GM19468 (cell line): ENCODE measurements around the gene STX3.

Source experiments
- ATAC-seq: cut with Tn5 transposase; IDR thresholded peaks from one replicate; pipeline ENCODE4 v1.9.1; 2021; ENCODE audit warnings: mild to moderate bottlenecking, moderate library complexity, moderate number of reproducible peaks; ENCODE audit not compliant: unreplicated experiment; ENCODE audit errors: extremely low read depth

STX3 gene

DNA sequence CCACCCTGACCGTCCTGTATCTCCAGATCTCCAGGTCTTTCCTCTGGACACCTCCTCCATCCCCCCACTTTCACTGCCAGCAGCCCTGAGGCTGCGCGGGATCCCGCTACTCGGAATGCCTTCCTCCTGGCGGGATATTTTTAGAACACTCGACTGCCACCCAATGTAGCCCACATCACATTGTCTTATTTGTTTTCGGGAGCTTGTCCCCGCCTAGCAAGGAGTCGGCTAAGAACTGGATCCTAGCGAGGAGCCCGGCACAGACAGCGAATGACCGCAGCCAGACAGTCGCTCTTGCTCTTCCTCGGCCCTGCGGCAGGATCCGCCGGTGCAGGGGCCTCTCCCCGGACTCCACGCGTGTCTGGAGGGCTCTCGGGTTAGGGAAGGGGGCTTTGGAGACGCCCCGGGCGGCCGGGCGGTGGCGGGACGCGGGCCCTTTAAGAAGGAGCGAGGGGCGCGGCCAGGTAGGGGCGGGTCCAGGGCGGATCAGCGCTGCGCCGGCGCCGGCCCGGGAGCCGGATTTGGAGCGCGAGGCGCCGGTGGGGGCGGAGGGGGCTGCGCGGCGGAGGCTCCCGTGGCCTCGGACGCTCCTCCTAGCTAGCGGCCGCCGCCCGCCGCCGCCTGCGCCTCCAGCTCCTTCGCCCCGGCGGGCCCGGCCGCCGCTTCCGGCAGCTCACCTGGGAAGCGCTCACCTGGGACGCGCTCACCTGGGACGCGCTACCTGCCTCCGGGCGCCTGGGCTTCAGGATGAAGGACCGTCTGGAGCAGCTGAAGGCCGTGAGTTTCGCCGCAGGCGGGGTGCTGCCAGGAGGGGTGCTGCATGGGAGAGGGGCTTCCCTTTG is at the start of gene STX3:
Gene STX3, plus strand, starts transcription at position 518 of the 842 bp plus-strand sequence. Its CDS starts 230 bp downstream, at position 748.
- ATAC-seq, result peak; percentile 31

DNA sequence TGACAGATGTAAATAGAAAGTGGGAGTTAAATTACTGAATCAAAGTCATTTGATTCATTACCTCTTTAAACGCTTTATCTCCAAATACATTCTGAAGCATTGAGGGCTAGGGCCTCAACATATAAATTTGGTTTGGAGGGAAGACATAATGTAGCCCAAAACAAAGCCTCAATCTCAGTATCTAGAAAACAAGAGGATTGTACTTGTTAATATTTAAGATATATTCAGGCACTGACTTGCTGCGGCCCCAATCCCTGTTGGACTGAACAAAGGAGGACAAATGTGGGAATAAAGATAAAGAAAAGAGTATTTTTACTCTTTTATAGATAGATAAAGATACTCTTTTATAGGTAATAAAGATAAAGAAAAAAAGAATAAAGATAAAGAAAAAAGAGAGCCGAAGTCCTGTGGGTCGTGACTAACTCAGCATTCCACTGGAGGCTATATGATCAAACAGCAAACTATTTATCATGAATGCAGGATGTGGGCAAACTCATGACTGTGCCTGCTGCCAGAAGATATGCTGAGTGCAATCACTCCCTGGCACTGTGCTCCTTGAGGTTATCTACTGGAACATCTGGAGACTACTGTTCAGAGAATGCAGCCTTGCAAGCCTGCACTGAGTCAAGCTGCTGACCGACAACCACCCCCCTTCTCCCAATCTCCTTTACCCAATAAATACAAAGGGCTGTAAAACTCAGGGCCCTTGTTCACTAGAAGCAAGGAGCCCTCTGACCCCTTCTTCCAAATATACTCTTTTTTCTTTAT is 48.5 kb upstream of the STX3 start:
- ATAC-seq, result no peak

DNA sequence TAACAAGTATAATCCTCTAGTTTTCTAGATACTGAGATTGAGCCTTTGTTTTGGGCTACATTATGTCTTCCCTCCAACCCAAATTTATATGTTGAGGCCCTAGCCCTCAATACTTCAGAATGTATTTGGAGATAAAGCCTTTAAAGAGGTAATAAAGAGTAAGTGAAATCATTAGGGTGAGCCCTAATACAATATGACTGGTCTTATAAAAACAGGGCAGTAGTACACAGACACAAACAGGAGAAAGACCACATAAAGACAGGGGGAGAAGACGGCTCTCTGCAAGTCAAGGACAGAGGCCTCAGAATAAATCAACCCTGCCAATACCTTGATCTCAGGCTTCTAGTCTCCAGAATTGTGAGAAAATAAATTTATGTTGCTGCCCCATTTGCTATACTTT is 47.8 kb upstream of the STX3 start:
- no peak for ATAC-seq

DNA sequence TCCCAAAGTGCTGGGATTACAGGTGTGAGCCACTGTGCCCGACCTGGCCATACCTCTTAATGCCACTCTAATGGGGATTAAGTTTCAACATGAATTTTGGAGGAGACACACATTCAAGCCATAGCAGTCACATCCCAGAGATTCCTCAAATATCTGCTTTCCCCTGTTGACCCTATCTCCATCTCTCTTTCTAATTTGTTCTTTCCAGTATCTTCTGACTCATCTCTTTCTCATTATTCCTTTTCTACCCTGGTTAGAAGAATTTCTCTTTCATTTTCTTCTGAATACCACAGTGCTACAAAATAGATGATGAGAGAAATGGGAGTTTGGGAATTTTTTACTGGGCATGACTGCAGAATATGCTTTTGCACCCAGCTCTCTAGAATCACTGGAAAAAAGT is 46.6 kb upstream of the STX3 start:
- ATAC-seq, result no peak

DNA sequence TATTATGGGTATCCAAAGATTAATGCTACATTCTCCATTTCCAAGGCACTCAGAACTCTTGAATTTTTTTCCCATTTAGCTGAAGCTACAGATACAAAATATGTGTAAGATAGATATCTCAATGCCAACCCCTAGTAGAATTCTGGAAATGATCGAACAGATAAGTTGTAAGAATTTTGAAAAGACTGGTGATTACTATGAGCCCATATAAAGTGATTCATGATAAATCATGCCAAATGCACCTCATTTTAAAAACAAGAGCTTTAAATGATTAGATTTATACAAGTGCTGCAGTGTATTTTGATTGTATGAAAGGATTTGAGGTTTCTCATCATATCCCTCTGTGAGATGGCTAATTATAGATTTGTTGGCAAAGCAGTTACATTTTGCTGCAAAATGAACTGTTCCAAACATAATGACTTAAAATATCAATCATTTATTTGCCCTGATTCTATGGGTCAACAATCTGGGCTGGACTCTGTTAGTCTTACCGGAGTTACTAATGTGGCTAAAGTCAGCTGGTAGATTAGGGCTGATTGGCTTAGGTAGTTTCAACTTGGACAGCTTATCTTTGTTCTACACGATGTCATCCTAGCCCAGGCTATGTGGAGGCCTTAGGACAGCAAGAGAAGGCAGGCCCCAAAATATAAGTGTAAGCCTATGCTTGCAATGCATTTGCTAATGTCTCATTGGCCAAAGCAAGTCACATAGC is 44.9 kb upstream of the STX3 start:
- ATAC-seq, result no peak

DNA sequence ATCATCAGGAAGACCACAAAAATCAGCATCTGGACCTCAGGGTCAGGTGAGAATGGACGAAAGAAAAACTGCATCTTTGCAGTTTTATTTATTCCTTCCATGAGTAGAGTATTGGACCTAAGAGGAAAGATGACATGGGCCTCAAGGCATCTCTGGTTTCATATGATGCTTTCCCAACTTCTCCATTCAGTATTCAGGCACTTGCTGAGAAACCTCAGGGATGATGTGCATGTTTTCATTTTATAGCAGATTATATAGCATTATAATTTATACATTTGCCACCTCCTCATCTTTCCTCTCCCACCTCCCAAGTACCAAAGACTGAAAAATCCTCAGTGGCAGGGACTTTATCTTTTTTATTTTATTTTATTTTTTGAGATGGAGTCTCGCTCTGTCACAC is 41.4 kb upstream of the STX3 start, which contains the start of gene OR10V1:
Gene OR10V1, minus strand, starts transcription at position 101 of the 400 bp plus-strand sequence. Its CDS starts 0 bp downstream, at position 101.
- ATAC-seq, result no peak

DNA sequence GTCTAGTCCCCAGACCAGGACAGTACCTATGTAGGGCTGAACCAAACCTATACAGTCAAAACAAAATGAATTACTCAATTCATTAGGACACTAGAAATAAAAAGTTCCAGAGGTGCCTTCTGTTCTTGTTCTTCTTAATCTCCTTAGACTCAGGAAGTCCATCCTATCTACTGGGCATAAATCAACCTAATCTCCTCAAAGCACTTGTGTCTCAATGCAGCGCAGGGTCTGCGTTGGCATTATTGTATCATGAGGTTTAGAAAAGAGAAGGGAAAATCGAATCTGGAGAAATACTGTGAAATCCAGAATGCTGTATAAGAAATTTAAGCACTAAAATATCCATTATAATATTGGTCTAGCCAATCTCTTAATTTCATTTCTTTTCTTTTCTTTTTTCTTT is 39.1 kb upstream of the STX3 start:
- ATAC-seq, result no peak

DNA sequence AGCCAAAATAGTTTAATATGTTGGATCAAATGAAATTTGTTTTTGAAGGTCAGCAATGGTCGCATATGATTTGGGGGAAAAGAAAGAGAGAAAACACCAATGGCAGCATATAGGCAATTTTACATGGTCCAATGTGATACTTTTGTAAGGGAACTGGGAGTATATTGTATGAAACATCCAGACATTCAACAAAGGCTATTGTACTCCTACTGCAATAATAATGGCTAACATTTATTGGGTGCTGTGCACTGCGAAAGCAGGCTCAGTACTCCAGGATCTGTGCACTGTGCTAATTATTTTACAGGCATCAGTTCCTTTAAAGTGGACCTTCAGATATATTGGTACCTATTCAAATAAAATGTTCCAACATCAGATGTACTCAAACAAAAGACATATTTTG is 35.6 kb upstream of the STX3 start:
- ATAC-seq, result no peak

DNA sequence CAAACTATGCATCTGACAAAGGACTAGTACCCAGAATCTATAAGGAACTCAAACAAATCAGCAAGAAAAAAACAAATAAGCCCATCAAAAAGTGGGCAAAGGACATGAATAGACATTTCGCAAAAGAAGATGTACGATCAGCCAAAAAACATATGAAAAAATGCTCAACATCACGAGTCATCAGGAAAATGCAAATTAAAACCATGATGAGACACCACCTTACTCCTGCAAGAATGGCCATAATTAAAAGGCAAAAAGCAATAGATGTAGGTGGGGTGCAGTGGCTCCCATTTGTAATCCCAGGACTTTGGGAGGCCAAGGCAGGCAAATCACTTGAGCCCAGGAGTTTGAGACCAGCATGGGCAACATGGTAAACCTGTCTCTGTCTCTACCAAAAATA is 31.1 kb upstream of the STX3 start:
- ATAC-seq, result no peak

DNA sequence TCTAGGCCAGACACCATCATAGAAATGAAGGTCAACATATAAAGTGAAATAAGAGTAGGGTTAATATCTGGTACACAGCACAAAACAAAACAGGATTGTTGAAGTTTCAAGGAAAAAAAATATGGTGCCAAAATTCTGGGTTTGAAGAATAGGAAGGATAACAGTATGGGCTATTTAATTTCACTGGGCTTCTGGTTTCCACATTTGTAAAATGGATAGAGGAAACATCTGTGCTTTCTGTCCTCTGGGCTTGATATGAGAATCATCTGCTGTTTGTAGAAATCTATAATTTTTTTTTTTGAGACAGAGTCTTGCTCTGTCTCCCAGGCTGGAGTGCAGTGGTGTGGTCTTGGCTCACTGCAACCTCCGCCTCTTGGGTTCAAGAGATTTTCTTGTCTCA is 27.8 kb upstream of the STX3 start:
- ATAC-seq, result no peak

DNA sequence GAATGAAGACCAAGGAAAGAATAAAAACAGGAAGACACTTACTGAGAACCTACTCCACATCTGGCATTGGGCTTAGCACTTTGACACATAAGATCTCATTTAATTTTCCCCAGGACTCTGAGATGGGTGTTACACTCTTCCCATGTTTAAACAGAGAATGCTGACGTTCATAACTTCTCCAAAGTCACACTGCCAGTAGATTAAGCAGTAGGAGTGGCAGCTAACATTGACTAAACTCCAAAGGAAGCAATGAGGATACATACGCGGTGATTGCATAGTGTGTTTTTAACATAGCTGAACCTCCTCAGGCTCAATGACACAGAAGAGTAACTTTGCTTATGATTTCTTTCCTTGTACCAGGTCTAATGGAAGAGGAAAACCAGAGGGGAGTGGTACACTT is 27.0 kb upstream of the STX3 start:
- ATAC-seq, result no peak

DNA sequence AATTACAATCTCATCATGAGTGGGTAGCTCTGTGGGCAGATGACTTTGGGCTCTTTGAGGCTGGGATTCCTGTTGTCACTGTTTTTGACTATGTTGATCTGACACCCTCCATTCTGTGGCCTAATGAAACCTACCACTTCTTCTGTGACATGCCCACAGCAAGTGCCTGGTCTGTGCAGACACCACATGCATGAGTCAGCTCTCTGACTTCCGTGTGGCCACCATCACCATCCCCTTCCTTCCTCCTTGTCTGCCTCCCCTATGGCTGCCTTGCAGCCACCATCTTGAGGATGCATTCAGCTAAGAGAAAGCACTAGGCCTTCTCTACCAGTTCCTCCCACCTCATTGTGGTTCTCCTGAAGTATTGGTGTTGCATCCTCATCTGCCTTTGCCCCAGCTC is 26.3 kb upstream of the STX3 start:
- no peak for ATAC-seq

DNA sequence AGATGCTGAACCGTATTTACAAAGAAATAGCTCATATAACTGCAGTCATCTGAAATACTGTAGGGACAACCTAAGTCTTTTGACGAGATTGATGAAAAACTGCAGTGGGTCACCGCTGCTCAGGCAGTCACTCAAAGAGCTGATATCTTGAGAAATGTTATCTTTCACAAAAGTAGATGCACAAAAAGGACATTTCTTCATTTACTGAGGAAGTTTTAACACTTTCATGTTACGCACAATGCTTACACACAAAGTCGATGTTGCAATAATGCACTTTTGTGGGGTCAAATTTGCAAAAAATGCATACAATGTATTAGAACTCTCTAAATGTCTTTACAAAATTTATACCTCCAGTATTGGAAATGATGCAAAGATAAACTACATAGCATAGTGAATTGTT is 25.3 kb upstream of the STX3 start:
- ATAC-seq, result no peak

DNA sequence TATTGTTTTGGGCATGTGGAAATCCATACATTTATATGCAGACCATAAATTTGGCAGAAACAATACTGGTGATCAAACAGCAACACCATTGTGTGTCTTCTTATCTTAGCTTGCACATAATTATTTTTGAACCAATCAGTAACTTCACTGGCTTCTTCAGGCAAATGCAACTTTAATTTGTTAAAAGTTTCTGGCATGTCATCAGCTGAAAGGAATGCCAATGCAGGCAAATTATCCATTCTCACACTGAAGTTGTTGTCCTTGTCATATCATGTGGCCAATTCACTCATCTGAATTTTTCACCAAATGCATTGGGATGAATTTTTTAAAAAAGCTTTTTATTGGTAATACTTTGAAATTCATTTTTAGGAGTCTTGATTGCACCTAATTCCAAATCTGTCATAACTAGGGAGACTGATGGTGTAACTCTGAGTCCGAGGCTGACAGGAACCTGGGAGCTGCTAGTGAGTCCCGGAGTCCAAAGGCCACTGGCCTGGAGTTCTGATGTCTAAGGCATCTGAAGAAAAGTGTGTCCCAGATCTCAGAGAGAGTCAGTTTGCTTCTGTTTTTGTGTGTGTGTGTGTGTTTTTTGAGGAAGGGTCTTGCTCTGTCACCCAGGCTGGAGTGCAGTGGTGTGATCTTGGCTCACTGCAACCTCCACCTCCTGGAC is 24.1 kb upstream of the STX3 start:
- ATAC-seq, result no peak

DNA sequence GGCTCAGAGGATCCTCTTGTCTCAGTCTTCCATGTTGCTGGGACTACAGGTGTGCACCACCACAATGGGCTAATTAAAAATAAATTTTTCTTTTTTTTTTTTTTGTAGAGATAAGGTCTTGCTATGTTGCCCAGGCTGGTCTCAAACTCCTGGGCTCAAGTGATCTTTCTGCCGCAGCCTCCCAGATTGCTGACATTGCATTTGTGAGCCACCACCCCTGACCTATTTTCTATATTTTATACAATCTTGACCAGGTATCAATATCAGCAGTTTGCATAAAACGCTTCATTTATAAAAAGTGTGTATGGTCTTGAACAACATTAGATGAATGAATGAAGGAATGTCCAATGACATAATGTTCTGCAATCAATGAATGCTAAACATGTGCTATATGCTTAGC is 9.1 kb upstream of the STX3 start:
- no peak for ATAC-seq

DNA sequence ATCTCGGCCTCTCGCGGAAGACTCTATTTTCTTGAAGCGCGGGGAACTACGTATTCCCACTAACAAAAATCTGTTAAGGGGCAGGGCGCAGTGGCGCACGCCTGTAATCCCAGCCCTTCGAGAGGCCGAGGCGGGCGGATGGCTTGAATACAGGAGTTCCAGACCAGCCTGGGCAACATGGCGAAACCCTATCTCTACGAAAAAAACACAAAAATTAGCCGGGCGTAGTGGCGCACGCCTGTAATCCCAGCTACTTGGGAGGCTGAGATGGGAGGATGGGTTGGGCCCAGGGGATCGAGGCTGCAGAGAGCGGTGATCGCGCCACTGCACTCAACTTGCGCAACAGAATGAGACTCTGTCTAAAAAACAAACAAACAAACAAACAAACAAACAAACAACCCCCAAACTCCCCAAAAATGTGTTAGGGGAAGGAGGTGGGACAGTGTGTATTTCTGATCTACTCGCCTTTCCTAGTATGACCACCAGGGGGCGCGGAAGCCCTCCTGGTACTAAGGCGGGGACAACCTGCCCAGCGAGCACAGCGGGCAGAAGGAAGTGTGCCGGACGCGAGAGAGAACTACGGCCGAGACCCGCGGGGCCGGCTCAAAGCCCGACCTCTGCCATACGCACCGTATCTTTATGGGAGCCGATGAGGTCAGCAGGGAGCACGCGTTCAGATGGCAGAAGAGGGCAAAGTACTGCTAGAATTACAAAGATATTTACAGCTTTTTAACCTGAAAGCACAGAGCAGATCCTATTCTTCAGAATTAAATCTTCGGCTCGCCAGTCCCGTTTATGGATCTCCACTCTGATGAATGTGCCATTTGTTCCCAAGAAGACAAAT is 1.3 kb upstream of the STX3 start:
- ATAC-seq, result no peak

DNA sequence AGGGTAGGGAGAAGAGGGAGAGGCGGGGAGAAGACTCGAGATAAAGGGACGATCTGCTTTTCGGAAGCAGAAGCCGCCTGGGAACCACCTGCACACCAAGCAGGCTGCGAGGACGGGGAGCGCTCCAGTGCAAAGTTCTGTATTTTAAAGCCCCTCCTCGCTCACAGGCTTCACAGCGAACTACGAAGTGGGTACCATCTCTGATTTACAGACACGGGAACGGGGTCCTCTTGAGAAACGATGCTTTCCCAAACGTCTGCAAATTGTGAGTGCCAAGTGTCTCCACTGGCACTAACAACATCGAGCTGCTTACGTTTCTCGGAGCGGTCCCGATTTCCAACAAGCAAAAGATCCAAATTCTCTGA is 700 bp upstream of the STX3 start:
- no peak for ATAC-seq

DNA sequence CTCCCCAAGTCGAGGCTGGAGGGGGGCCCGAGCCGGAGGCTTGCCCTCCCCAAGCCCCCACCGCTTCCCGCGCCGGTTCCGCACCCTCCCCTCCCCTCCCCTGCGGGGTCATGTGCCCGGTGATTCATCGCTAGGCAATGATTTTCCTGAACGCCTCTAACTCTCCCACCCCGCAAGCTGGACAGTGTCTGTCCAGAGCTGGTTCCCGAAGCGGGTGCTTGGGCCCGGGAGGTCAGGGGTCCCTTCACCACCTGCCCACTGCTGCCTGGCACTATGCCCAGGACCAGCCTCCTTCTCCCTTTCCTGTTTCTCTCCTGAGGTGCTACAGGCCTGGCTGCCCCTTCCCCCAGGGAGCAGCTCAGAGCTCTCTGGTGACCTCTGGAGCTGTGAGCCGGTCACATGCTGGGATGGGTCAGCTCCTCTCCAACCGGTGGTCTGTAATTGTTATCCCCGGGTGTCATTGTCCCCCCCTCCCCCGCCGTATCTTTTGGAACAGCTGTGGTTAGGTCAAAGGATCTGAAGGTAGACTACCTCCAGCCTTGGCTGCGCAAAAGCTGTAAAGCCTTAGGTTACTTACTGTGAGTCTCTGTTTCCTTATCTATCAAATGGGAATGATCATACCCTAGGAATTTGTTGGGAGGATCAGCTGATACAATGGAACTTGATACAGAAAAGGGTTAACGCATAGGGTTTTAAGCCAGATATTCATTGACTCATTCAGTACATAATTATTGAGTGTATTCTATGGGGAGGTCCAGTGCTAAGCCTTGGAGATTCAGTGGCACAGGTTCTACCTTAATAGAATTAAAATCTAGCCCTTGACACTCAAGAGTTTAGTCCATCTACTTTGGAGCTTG is 753 bp downstream of the STX3 start:
- ATAC-seq, result no peak

DNA sequence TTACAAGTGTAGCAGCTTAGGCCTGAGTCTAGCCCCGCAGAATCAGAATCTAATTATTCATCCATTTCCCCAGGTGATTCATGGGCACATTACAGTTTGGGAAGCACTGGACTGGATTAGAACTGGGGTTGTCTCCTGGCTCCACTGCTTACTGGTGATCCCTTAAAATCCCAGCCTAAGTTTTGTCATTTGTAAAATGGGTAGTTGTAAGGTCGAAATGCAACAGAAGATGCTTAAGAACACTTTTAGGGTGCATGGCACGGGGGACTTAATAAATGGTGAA is 1.3 kb downstream of the STX3 start:
- ATAC-seq, result no peak
